ENCODE data around the gene TCEA2. TPM values are rescaled to one million over a fixed set of nuclear protein-coding genes. Genes with fewer than 3 reads are reported as not detected.

The TCEA2 gene
- total and polyA plus RNA-seq, 9 of the 15 experiments (the other 6 are each of a cell fraction or from before 2014, with no cell fraction given), result 1.4 to 28.7 (median 5.4) TPM

DNA sequence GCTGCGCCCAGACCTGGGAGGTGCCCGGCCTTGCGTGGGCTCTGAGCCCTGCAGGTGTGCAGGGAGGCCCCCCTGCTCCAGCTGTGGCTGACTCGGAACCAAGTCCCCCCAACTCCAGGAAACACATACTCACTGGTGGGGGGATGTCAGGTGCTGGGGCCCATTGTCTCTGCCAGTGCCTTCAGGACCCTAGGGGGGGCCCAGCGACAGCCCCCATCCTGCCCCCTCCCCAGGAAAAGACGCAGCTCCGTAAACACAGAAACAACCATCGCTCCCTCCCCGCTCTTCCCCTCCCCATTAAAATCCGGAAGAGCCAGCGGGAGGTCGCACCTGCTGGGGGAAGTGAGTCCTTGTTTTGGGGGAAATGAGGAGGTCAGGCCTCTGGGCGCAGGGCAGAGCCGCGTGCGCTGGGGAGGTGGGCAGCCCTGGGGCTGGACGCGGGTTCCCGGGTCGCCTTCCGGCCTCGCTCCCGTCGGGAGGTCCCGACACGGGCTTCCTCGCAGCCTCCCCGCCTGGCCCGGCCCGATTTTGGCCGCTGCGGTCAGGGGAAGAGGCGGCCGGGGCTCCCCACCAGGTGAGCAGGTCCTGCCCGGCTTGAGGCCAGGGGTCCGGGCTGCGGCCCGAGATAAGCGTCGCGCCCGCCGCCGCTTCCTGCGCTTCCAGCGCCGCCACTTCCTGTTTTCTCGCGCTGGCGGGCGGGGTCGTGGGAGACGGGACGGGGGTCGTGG, 20.8 kb upstream of the TCEA2 start (continued):
- no peak for TF ChIP-seq YBX1 (IDR thresholded peaks at IDR 0.05)
- TF ChIP-seq KDM1A (IDR thresholded peaks at IDR 0.05), result peak; percentile 48 to 72; a peak in 3 of 4 replicates
- peak; percentile 77 for TF ChIP-seq RBFOX2 (IDR thresholded peaks at IDR 0.05; ENCODE audit: low read depth, low read length)
- peak; percentile 97 for TF ChIP-seq ZBTB7A (IDR thresholded peaks at IDR 0.05; ENCODE audit: borderline replicate concordance, control insufficient read depth, low read depth, low read length)
- TF ChIP-seq, protein P1, sequence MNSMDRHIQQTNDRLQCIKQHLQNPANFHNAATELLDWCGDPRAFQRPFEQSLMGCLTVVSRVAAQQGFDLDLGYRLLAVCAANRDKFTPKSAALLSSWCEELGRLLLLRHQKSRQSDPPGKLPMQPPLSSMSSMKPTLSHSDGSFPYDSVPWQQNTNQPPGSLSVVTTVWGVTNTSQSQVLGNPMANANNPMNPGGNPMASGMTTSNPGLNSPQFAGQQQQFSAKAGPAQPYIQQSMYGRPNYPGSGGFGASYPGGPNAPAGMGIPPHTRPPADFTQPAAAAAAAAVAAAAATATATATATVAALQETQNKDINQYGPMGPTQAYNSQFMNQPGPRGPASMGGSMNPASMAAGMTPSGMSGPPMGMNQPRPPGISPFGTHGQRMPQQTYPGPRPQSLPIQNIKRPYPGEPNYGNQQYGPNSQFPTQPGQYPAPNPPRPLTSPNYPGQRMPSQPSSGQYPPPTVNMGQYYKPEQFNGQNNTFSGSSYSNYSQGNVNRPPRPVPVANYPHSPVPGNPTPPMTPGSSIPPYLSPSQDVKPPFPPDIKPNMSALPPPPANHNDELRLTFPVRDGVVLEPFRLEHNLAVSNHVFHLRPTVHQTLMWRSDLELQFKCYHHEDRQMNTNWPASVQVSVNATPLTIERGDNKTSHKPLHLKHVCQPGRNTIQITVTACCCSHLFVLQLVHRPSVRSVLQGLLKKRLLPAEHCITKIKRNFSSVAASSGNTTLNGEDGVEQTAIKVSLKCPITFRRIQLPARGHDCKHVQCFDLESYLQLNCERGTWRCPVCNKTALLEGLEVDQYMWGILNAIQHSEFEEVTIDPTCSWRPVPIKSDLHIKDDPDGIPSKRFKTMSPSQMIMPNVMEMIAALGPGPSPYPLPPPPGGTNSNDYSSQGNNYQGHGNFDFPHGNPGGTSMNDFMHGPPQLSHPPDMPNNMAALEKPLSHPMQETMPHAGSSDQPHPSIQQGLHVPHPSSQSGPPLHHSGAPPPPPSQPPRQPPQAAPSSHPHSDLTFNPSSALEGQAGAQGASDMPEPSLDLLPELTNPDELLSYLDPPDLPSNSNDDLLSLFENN (IDR thresholded peaks at IDR 0.05; ENCODE audit: low read depth in 2 of 2, low read length in 2 of 2), result no peak
- TF ChIP-seq EWSR1 (IDR thresholded peaks at IDR 0.05; ENCODE audit: borderline replicate concordance, low read depth, partially characterized antibody), result no peak
- TF ChIP-seq ZNF695 (CRISPR knock-in tag; IDR thresholded peaks at IDR 0.05), result no peak
- peak; percentile 46 for TF ChIP-seq TBP (optimal IDR thresholded peaks at IDR 0.05; ENCODE audit: low read depth, low read length)
- TF ChIP-seq TARDBP (IDR thresholded peaks at IDR 0.05), result peak; percentile 88
- TF ChIP-seq MYC (IDR thresholded peaks at IDR 0.05; ENCODE audit: low read depth, low read length), result peak; percentile 37; the same call in 1 of the 2 replicates
- no peak for TF ChIP-seq MYC (CRISPR knock-in tag; IDR thresholded peaks at IDR 0.05; ENCODE audit: borderline replicate concordance, low read depth)
- 0 out of 2 replicates have a peak, but pooled peaks have one; percentile 37 for TF ChIP-seq PML (IDR thresholded peaks at IDR 0.05; ENCODE audit: low read length)
- TF ChIP-seq, protein P2, sequence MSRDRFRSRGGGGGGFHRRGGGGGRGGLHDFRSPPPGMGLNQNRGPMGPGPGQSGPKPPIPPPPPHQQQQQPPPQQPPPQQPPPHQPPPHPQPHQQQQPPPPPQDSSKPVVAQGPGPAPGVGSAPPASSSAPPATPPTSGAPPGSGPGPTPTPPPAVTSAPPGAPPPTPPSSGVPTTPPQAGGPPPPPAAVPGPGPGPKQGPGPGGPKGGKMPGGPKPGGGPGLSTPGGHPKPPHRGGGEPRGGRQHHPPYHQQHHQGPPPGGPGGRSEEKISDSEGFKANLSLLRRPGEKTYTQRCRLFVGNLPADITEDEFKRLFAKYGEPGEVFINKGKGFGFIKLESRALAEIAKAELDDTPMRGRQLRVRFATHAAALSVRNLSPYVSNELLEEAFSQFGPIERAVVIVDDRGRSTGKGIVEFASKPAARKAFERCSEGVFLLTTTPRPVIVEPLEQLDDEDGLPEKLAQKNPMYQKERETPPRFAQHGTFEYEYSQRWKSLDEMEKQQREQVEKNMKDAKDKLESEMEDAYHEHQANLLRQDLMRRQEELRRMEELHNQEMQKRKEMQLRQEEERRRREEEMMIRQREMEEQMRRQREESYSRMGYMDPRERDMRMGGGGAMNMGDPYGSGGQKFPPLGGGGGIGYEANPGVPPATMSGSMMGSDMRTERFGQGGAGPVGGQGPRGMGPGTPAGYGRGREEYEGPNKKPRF (IDR thresholded peaks at IDR 0.05; ENCODE audit: low read depth, low read length), result no peak
- TF ChIP-seq L3MBTL2 (IDR thresholded peaks at IDR 0.05), result peak; percentile 91
- peak; percentile 51; the same call in 1 of the 2 replicates for TF ChIP-seq SRSF3 (IDR thresholded peaks at IDR 0.05; ENCODE audit: insufficient read depth, low read length)
- 0 out of 2 replicates have a peak, but pooled peaks have one; percentile 22 for TF ChIP-seq STAG1 (CRISPR knock-in tag; IDR thresholded peaks at IDR 0.05; ENCODE audit: borderline replicate concordance)
- TF ChIP-seq E2F3 (CRISPR knock-in tag; IDR thresholded peaks at IDR 0.05), result no peak
- 0 out of 2 replicates have a peak, but pooled peaks have one; percentile 32 for TF ChIP-seq CBX1 (IDR thresholded peaks at IDR 0.05; ENCODE audit: low read depth)
- TF ChIP-seq TCF3 (CRISPR knock-in tag; IDR thresholded peaks at IDR 0.05), result peak; percentile 84
- TF ChIP-seq ZNF184 (CRISPR knock-in tag; IDR thresholded peaks at IDR 0.05), result no peak
- TF ChIP-seq CHD1 (IDR thresholded peaks at IDR 0.05; ENCODE audit: low read length), result no peak
- peak; percentile 53 for TF ChIP-seq RBBP5 (IDR thresholded peaks at IDR 0.05; ENCODE audit: borderline replicate concordance, insufficient read depth, low read length, poor library complexity, severe bottlenecking)
- TF ChIP-seq SUPT5H (IDR thresholded peaks at IDR 0.05), result peak; percentile 50; the same call in 1 of the 2 replicates
- peak; percentile 56 for TF ChIP-seq TEAD4 (IDR thresholded peaks at IDR 0.05; ENCODE audit: low read length)
- TF ChIP-seq TEAD4 (CRISPR knock-in tag; IDR thresholded peaks at IDR 0.05; ENCODE audit: borderline replicate concordance), result no peak
